NCI-H128 (cell line): ENCODE measurements around the gene ZFPM1.

Experiments
- DNase-seq: peaks from one replicate; lab custom pipeline; 2025; ENCODE audit not compliant: unreplicated experiment; lab: John Stamatoyannopoulos, UW

Gene ZFPM1

DNA sequence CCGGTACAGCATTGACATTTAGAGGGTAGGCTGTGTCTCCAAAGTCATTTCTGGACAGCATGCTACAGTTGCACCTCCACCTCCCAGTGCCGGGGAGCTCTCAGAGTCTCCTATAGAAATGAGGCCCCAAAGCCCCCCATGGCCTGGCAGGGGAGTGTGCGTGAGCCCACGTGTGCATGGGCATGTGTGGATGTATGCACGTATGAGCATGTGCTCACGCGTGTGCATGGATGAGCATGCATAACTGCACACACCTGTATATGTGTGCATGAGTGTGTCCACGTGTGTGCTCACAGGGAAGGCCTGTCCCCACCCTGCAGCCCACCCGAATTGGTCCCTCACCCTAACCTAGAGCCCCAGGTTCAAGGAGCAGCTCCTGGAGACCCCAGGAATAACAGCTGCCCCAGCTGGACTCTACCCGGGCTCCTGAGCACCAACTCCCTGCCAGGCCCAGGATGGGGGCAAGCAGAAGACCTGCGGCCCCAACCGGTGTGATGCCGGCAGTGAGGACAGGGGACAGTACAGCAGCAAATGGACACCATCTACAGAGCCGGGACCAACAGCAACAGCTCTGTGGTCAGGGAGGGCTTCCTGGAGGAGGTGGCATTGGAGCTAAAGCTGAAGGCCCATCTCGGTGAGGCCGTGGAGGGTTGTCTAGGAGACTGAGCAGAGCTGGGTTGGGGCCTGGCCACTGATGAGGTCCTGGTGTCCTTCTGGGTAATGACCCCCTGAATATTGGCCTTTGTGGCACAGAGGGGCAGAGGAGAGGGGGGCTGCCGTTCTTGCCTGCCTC, 35.2 kb upstream of the ZFPM1 start:
- no peak for DNase-seq

DNA sequence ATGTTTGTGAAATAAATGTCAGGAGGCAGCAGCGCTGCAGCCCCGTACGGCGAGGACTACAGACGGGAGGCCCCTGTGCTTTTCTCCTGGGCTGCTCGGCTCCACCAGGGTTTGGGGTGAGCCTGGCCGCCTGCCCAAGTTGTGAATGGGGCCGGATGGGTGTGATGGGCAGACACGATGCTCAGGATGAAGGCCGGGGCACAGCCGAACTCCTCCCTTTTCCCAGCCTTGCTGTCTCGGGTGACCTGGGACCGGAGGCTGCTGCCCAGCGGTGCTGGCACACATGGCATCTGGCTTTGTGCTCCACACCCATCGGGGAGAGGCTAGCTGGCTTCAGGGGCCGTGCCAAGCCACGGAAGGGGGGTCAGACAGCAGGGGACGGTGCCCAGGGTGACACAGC, 34.2 kb upstream of the ZFPM1 start:
- DNase-seq: no peak

DNA sequence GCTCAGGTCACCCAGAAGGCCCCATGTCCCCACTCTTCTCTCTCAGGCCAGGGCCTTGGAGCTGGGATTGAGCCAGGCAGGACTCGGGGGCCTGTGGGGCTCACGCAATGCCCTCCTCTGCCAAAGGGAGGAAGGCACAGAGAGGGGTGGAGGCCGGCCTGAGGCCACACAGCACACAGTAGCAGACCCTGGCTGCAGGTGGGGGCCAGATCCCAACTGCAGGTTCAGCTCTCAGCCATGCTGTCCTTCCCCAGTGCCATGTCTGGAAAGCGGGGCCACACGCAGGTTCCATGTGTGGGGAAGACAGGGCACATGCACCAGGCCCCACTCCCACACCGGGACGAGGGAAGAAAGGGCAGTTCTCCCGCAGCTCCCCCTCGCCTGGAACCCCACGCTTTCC, 33.3 kb upstream of the ZFPM1 start:
- DNase-seq: no peak

DNA sequence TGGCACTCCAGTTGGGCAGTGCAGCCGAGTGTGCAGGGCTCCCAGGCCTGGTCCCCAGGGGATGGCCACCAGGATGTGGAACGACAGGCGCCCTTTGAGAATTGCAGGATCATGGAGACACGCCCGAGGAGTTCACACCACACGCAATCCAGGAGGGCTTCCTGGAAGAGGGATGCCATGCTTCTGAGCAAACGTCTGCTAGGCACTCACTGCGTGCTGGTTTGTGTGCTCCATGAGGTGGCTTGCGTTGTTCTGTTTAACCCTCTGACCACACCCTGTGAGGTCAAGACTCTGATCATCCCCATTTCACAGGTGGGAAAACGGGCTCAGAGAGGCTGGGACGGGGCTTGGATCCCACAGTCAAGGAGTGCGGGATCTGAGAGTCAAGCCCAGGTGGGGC, 32.6 kb upstream of the ZFPM1 start:
- no peak for DNase-seq

DNA sequence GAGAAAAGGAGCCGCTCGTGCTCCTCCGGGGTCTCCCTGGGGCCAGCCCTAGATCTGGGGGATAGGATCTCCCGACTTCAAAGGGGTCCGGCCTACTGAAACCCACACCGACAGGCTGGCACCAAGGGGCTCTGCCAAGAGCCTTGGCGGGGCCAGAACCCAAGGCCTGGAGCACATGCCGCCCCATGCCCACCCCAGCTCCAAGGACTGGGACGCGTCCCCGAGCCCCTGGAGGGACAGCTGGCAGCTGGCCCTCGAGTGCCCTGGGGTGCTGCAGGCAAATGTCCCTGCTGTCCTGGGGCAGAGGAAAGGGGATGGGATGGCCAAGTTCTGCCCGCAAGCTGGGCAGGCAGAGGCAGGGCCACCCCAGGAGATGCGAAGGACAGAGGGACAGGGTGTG, 31.8 kb upstream of the ZFPM1 start:
- DNase-seq: no peak

DNA sequence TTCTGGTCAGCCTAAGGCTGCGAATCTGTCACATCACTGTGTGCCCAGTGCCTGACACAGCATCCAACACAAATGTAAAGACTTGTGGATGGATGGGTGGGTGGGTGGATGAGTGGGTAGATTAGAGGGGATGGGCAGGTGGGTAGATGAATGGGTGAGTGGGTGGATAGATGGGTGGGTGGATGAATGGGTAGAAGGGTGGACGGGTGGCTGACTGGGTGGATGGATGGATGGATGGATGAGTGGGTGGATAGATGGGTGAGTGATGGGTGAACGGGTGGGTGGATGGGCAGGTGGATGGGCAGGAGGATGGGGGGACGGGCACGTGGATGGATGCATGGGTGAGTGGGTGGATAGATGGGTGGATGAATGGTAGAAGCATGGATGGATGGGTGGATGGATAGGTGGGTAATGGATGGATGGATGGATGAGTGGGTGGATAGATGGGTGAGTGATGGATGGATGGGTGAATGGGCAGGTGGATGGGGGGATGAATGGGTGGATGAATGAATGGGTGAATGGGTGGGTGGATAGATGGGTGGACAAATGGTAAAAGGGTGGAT, 31.1 kb upstream of the ZFPM1 start:
- DNase-seq: no peak

DNA sequence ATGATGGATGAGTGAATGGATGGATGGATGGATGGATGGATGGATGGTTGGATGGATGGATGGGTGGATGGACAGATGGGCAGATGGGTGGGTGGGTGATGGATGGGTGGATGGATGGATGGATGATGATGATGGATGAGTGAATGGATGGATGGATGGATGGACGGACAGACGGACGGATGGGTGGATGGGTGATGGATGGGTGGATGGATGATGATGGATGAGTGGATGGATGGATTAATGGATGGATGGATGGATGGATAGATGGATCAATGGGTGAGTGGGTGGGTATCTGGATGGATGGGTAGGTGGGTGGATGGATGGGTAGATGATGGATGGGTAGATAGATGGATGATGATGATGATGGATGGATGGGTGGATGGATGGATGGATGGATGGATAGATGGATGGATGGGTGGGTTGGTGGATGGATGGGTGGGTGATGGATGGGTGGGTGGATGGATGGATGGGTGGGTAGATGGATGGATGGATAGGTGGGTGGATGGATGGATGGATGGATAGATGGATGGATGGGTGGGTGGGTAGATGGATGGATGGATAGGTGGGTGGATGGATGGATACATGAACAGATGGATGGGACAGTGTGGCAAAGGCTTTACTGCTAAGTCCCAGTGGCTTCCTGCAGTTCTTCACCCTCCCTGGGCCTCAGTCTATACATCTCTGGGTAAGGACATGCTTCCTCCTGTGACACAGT, 30.2 kb upstream of the ZFPM1 start:
- DNase-seq: no peak

DNA sequence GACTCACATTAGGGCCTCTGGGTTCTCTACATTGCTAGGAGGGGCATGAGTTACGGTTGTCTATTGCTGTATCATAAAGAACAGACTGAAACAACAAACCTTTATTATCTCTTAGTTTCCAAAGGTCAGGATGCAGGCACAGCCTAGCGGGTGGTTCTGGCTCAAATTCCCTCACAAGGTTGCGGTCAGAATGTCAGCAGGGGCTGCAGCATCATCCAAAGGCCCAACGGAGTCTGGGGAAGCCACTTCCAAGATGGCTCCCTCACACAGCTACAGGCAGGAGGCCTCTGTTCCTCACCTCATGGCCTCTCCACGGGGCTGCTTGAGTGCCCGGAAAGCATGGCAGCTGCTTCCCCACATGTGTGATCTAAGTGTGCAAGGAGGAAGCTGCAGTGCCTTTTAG, 29.6 kb upstream of the ZFPM1 start:
- DNase-seq: no peak

DNA sequence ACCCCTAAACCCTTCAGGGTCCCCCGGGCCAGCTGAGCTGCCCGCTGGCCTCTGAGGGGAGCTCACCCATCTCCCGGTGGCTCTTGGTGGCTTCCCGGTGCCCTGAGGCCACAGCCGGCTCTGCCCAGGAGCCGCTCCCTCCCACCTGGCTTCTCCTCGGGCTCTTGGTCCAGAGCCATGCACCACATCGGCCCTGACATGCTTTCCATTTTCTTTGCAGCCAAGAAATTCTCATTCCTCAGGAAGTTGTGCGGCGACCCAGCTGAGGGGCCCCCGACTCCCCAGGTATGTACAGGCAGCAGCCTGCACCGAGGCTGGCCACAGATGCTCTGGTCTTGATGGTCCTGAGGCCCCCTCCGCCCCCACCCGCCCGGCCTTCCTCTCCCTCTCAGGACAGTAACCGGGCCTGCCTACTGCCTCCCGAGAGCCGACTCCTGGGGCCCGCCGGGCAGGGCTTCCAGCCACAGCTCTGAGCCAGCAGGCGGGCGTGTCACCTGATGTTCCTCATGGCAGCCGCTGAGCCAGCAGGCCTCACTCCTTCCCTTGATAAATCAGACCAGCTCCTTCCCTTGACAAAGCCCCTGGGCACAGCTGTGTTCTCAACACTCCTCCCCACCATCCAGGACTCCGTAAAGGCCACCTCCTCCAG, 28.4 kb upstream of the ZFPM1 start:
- DNase-seq: no peak

DNA sequence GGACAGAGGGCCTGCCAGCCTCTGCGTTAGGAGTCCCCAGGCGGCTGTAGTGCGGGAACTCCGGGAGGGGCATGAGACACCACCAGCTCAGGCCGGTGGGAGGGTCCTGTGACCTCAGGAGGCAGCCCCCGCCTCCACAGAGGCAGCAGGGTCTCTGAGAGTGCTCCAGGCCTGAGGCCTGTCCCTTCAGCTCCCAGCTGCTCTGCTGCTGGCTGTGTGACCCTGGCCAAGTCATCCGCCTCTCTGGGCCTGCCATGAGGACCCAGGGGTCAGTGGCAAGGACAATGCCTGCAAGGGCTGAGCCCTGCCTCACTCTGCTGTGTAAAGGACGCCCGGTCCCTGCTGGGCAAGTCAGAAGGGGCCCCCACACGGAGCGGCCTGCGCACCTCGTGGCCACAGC, 27.1 kb upstream of the ZFPM1 start:
- DNase-seq: no peak

DNA sequence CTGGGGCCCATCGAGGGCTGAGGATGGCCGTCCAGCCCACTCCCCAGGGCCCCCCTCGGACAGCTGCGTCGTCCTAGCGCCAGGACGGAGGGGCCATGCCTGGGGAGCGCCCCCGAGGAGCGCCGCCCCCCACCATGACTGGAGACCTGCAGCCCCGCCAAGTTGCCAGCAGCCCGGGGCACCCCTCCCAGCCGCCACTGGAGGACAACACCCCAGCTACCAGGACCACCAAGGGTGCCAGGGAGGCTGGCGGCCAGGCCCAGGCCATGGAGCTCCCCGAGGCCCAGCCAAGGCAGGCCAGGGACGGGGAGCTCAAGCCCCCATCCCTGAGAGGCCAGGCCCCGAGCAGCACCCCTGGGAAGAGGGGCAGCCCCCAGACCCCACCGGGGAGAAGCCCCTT, 25.7 kb upstream of the ZFPM1 start:
- DNase-seq: no peak

DNA sequence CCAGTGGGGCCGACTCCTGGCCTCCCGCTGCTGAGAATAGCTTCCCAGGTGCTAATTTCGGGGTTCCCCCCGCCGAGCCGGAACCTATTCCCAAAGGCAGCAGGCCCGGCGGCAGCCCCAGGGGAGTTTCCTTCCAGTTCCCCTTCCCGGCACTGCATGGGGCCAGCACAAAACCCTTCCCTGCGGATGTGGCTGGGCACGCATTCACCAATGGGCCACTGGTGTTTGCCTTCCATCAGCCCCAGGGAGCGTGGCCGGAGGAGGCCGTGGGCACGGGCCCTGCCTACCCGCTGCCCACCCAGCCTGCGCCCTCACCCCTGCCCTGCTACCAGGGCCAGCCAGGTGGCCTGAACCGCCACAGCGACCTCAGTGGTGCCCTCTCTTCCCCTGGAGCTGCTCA, 24.9 kb upstream of the ZFPM1 start:
- no peak for DNase-seq

DNA sequence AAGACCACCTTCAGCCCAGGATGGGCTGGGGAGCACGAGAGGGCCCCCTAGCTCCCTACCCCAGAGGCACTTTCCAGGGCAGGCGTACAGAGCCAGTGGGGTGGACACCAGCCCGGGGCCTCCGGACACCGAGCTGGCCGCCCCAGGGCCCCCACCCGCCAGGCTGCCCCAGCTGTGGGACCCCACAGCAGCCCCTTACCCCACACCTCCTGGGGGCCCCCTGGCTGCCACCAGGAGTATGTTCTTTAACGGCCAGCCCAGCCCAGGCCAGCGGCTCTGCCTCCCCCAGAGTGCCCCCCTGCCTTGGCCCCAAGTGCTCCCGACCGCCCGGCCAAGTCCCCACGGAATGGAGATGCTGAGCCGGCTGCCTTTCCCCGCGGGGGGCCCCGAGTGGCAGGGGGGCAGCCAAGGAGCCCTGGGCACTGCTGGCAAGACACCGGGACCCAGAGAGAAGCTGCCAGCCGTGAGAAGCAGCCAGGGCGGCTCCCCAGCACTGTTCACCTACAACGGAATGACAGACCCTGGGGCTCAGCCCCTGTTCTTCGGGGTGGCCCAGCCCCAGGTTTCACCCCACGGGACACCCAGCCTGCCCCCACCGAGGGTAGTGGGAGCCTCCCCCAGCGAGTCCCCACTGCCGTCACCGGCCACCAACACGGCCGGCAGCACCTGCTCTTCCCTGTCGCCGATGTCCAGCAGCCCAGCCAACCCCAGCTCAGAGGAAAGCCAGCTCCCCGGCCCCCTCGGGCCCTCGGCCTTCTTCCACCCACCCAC, 24.3 kb upstream of the ZFPM1 start:
- no peak for DNase-seq

DNA sequence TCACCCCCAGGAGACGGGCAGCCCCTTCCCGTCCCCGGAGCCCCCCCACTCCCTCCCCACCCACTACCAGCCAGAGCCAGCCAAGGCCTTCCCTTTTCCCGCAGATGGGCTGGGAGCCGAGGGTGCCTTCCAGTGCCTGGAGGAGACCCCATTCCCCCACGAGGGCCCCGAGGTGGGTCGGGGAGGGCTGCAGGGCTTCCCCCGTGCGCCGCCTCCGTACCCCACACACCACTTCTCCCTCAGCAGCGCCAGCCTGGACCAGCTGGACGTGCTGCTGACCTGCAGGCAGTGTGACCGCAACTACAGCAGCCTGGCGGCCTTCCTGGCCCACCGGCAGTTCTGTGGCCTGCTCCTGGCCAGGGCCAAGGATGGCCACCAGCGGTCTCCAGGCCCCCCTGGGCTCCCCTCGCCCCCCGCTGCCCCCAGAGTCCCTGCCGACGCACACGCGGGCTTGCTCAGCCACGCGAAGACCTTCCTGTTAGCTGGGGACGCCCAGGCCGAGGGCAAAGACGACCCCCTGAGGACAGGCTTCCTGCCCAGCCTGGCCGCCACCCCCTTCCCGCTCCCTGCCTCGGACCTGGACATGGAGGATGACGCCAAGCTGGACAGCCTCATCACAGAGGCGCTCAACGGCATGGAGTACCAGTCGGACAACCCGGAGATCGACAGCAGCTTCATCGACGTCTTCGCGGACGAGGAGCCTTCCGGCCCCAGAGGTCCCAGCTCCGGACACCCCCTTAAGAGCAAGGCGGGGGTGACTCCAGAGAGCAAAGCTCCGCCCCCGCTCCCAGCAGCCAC, 23.5 kb upstream of the ZFPM1 start:
- no peak for DNase-seq

DNA sequence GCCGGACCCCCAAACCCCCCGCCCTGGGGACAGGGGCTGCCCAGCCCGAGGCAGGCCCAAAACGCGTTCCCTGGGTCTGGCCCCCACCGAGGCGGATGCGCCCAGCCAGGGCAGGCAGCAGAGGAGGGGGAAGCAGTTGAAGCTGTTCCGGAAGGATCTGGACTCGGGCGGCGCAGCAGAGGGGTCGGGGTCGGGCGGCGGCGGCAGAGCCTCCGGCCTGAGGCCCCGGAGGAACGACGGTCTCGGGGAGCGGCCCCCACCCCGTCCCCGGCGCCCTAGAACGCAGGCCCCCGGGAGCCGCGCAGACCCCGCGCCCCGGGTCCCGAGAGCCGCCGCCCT, 22.9 kb upstream of the ZFPM1 start:
- no peak for DNase-seq

DNA sequence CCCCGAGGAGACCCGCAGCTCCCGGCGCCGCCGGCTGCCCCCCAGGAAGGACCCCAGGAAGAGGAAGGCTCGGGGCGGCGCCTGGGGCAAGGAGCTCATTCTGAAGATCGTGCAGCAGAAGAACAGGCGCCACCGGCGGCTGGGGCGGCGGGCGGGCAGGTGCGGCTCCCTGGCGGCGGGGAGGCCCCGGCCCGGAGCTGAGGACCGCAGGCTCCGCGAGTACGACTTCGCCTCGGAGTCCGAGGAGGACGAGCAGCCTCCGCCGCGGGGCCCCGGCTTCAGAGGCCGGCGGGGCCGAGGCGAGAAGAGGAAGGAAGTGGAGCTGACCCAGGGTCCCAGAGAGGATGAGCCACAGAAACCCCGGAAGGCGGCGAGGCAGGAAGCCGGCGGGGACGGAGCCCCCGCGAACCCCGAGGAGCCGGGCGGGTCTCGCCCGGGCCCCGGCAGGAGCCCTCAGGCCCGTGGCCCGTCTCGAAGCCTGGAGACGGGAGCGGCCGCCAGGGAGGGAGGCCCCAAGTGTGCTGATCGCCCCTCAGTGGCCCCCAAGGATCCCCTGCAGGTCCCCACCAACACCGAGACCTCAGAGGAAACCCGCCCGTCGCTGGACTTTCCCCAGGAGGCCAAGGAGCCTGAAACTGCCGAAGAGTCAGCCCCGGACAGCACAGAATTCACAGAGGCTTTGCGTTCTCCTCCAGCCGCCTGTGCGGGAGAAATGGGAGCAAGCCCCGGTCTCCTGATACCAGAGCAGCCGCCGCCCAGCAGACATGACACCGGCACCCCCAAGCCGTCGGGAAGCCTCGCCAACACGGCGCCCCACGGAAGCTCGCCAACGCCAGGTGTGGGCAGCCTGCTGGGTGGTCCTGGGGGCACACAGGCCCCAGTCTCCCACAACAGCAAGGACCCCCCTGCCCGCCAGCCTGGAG, 22.3 kb upstream of the ZFPM1 start:
- DNase-seq: no peak

DNA sequence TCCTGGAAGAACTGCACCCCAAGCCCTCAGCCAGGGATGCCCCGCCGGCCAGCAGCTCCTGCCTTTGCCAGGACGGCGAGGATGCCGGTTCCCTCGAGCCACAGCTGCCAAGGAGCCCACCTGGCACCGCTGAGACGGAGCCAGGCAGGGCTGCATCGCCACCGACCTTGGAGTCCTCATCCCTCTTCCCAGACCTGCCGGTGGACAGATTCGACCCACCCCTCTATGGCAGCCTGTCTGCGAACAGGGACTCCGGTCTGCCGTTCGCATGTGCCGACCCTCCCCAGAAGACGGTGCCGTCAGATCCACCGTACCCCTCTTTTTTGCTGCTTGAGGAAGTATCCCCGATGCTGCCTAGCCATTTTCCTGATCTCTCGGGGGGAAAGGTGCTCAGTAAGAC, 21.4 kb upstream of the ZFPM1 start:
- DNase-seq: no peak

DNA sequence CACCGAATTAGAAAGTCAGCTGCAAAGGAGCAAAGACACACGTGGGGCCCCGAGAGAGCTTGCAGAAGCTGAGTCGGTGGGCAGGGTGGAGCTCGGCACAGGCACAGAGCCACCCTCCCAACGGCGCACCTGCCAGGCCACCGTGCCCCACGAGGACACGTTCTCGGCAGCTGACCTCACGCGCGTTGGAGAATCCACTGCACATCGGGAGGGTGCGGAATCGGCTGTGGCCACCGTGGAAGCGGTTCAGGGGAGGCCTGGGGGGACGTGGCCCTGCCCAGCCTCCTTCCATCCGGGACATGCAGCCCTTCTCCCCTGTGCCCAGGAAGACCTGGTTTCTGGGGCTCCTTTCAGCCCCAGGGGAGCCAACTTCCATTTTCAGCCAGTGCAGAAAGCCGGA, 20.9 kb upstream of the ZFPM1 start:
- no peak for DNase-seq

DNA sequence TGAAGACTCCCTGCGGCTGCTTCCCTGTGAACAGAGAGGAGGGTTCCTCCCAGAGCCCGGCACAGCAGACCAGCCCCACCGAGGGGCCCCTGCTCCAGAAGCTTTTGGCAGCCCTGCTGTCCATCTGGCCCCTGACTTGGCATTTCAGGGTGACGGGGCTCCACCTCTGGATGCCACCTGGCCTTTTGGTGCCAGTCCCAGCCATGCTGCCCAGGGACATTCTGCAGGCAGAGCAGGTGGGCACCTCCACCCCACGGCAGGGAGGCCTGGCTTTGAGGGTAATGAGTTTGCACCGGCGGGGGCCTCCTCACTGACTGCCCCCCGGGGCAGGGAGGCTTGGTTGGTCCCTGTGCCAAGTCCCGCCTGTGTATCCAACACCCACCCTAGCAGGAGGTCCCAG, 20.3 kb upstream of the ZFPM1 start:
- no peak for DNase-seq
